Ascending aorta (tissue), 2 donors: Measurements from ENCODE around the gene TM4SF18. TPM values are rescaled to one million over a fixed set of nuclear protein-coding genes. Genes with fewer than 3 reads are reported as not detected.

Experiments
- DNase-seq, 2 donors: peaks; one replicate each; pipeline ENCODE4 v3.0.0-alpha.2; 2019; ENCODE audit warnings: low spot score in 2 of 2
- H3K27ac ChIP-seq, 2 donors: fragments of 200-600 bp; sonication (generic); one replicate each; pipeline ENCODE4 v1.5.1; 2016 to 2017; ENCODE audit warnings: mild to moderate bottlenecking in 1 of 2
- H3K27me3 ChIP-seq: fragments of 200-600 bp; sonication (generic); one replicate; pipeline ENCODE4 v1.5.1; 2017
- H3K36me3 ChIP-seq, 2 donors: fragments of 200-600 bp; sonication (generic); one replicate each; pipeline ENCODE4 v1.5.1; 2016
- H3K4me1 ChIP-seq, 2 donors: fragments of 200-600 bp; sonication (generic); one replicate each; pipeline ENCODE4 v1.5.1; 2016 to 2017; ENCODE audit warnings: mild to moderate bottlenecking in 1 of 2
- H3K4me3 ChIP-seq, 2 donors: fragments of 200-600 bp; sonication (generic); one replicate each; pipeline ENCODE4 v1.5.1; 2016 to 2017; ENCODE audit warnings: mild to moderate bottlenecking in 1 of 2
- H3K9me3 ChIP-seq, 2 donors: fragments of 200-600 bp; sonication (generic); one replicate each; pipeline ENCODE4 v1.5.1; 2016
- CTCF ChIP-seq, 3 experiments: fragments of 200-600 bp in 2 of 3; fragments of 450-650 bp in 1 of 3; sonication (generic) in 2 of 3; IDR thresholded peaks; one replicate each; pipeline ENCODE4 v1.5.1; 2016 to 2019; ENCODE audit warnings: antibody characterized with exemption in 3 of 3, mild to moderate bottlenecking in 1 of 3, moderate library complexity in 1 of 3
- intact Hi-C: fragments of 100-400 bp; cut with DNase I; formaldehyde crosslinking; loops from one replicate; pipeline ENCODE4 v1.15.1; 2023
- total RNA-seq: library from RNA; depleted of rRNA; stranded (reverse); fragments of >200 nt; gene quantifications from one replicate; pipeline ENCODE4 v1.1.0, GENCODE V29; 2016

TM4SF18 gene
- total RNA-seq, 1 donor from 2014 or later = 6.2 TPM

- Histone ChIP-seq H3K4me1 (peaks cover 0 to 9% of the 10 kb centered on the region in 2 donors), H3K4me3 (no peak overlapping the region), H3K27ac (no peak overlapping the region), H3K27me3 (no peaks in the 10 kb centered on the region), H3K36me3 (no peaks in the 10 kb centered on the region), H3K9me3 (no peaks in the 10 kb centered on the region)
- no peak for DNase-seq
- no peak for TF ChIP-seq CTCF (IDR thresholded peaks at IDR 0.05)
- intact Hi-C loops = no loop called here
These were observed 17.0 kb downstream of the TM4SF18 start for GRCh38 chr3:149316437-149316836.

- Histone ChIP-seq H3K4me1 (peaks cover 0 to 14% of the 10 kb centered on the region in 2 donors), H3K27ac (peak overlapping the region in 1 of 2 donors; percentile 41), H3K4me3 (no peak overlapping the region), H3K27me3 (no peaks in the 10 kb centered on the region), H3K9me3 (no peaks in the 10 kb centered on the region), H3K36me3 (no peaks in the 10 kb centered on the region)
- no peak for TF ChIP-seq CTCF (IDR thresholded peaks at IDR 0.05)
- DNase-seq = no peak
- intact Hi-C loops = no loop called here
These were observed 17.7 kb downstream of the TM4SF18 start for GRCh38 chr3:149315694-149316093.

- intact Hi-C loops = no loop called here
- peak overlapping the region in 1 of 2 donors; percentile 41 for H3K27ac ChIP-seq
- TF ChIP-seq CTCF (IDR thresholded peaks at IDR 0.05) = no peak
These were observed 18.4 kb downstream of the TM4SF18 start for GRCh38 chr3:149314807-149315578.

GRCh38 chr3:149313542-149313941 lies 19.9 kb downstream of the TM4SF18 start:
- intact Hi-C loops = no loop called here
- Histone ChIP-seq H3K27me3 (no peaks in the 10 kb centered on the region), H3K9me3 (no peaks in the 10 kb centered on the region), H3K4me1 (peaks cover 0 to 17% of the 10 kb centered on the region in 2 donors), H3K4me3 (no peak overlapping the region), H3K27ac (no peak overlapping the region), H3K36me3 (no peaks in the 10 kb centered on the region)
- no peak for DNase-seq
- no peak for TF ChIP-seq CTCF (IDR thresholded peaks at IDR 0.05)

More at GRCh38 chr3:149314807-149315578, 18.4 kb downstream of the TM4SF18 start:
- H3K9me3 ChIP-seq = no peaks in the 10 kb centered on the region
- DNase-seq = no peak
- H3K4me3 ChIP-seq = no peak overlapping the region
- H3K4me1 ChIP-seq = peaks cover 0 to 17% of the 10 kb centered on the region in 2 donors
- H3K27me3 ChIP-seq = no peaks in the 10 kb centered on the region
- H3K36me3 ChIP-seq = no peaks in the 10 kb centered on the region

- no peak overlapping the region for H3K27ac ChIP-seq
- no peak for TF ChIP-seq CTCF (IDR thresholded peaks at IDR 0.05)
- no peaks in the 10 kb centered on the region for H3K9me3 ChIP-seq
- H3K36me3 ChIP-seq = no peaks in the 10 kb centered on the region
- intact Hi-C loops = no loop called here
- H3K27me3 ChIP-seq = no peaks in the 10 kb centered on the region
- no peak for DNase-seq
- H3K4me1 ChIP-seq = peaks cover 0 to 17% of the 10 kb centered on the region in 2 donors
- no peak overlapping the region for H3K4me3 ChIP-seq
These were observed 22.5 kb downstream of the TM4SF18 start for GRCh38 chr3:149310796-149311534.
